ENCODE data around the gene PMAIP1. TPM values are rescaled to one million over a fixed set of nuclear protein-coding genes. Genes with fewer than 3 reads are reported as not detected.

PMAIP1 gene
- total RNA-seq, 2 experiments from 2014 or later, result 14.8 to 19.1 TPM

Other genes starting within 250 kb of the PMAIP1 start
- gene CCBE1, start 202.6 kb upstream of the PMAIP1 start, total RNA-seq, result not detected

Measured in activated CD4-positive, alpha-beta T cell treated with anti-CD3 and anti-CD28 coated beads, Interleukin-2, amount 10 ng/mL, durations not matched to agents 7 days and 5 days (primary cell).